NCI-H510A (cell line): ENCODE data around the gene TBK1.

Experiments used
- DNase-seq: peaks from one replicate; lab custom pipeline; 2025; lab: John Stamatoyannopoulos, UW

Gene TBK1

GRCh38 chr12:64549108-64549507, 97.2 kb downstream of the TBK1 start:
- no peak for DNase-seq

- DNase-seq = no peak
Observed at GRCh38 chr12:64550755-64551154, 98.8 kb downstream of the TBK1 start.

DNA sequence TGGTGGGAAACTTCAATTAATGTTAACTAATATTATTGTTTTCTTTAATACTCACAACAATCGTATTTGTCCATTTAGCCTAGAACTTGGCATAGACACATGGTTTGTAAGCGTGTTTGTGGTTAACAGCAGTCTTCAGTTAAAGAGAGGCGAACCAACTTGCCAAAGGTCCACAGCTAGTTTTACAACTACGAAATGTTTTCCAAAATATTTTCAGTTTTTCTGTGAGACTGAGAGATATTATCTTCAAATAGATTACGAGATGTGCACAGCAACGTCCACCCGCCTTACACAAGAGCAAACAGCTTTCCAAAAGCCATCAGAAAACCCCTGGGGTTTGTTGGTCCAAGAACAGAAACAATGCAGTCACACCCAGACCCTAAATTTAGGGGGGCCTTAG, 99.8 kb downstream of the TBK1 start:
- DNase-seq = no peak
